GM11168 (cell line): Measurements from ENCODE around the gene KIAA1328.

ENCODE experiments used
- in situ Hi-C: fragments of 300-500 bp; cut with MboI; formaldehyde crosslinking; loops from one replicate; pipeline ENCODE4 v1.12.0; 2022; ENCODE audit warnings: low sequenced_read_pairs; ENCODE audit not compliant: unreplicated experiment

The KIAA1328 gene

GRCh38 chr18:37180086-37180485, 351.2 kb downstream of the KIAA1328 start:
- in situ Hi-C loops: no loop called here

DNA sequence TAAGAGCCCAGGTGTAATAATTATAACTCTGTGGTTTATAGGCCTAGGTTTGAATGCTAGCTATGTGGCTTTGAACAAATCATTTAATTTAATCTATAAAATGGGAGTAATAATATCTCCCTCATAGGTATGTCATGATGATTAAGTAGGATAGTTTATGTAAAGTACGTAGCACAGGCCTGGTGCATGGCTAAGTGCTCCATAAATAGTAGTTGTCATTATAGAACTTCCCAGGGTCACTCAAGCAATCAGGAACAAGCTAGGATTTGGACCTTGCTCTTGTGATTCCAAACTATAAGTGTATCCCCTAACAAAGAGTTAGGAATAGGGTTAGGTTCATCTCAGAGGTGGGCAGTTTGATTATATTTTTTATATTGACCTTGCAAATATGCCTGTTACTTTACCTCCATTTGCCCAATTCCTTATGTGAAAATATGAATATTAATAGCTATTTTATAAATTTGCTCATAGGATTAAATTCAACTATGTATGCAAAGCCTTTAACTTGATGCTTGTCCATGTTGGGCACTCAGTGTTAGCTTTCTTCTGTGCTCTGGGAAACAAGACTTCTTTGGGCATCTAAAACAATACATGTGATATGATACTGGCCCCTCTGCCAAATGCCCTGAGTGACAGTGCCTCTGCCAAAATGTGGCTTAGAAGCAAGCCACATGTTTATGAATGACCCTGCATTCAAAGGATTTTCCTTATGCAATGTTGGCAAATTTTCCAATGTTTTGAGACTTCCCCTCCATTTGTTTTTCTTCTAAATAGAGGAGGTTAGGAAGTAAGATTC, 353.6 kb downstream of the KIAA1328 start:
- in situ Hi-C loops: no loop called here

DNA sequence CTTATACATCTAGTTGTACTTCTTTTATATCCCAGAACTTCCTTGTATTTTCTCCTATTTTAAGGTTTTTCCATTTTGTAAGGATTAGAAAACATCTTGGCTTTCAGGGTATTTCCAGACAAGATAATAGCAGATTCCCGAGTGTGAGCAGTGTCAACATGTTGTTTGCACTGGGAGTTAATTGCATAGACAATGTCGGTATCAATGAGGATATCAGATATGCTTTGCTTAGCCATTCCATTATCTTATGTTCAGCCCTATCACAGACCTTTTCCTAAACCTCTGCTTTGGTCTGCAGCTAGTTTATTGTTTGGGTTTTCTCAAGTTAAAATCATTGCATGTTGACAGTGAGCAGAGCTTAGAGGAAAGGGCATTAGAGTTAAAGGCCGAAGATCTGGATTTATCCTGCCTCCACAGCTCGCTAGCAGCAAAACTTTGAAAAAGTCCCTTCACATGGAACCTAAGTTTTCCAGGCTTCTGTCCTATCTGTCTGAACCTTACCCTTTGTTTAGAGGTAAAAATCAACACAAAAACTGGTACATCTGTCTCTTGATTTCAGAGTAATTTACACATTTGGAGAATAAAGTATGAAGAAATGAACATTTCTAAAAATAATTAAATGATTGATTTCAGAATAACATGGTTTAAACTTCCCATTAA, 355.4 kb downstream of the KIAA1328 start:
- in situ Hi-C loops: no loop called here

- in situ Hi-C loops: no loop called here
These were observed 359.3 kb downstream of the KIAA1328 start for GRCh38 chr18:37188016-37188791.

DNA sequence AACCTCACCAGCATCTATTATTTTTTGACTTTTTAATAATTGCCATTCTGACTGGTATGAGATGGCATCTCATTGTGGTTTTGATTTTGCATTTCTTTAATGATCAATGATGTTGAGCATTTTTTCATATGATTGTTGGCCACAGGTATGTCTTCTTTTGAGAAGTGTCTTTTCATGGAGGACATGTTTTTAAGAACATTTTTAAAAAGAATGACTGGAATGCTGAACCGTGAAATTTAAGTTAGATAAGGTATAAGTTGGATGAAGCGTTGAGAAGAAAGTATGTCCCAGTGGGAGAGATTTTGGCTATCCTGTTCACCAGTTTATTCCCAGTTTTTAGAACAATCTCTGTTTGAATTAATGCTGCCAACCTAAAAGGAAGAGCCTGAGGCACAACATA, 370.8 kb downstream of the KIAA1328 start:
- in situ Hi-C loops: no loop called here

- in situ Hi-C loops: no loop called here
These were observed 378.4 kb downstream of the KIAA1328 start for GRCh38 chr18:37207343-37207742.

GRCh38 chr18:37210781-37211180, 381.9 kb downstream of the KIAA1328 start:
- in situ Hi-C loops: no loop called here

GRCh38 chr18:37218022-37218590, 389.2 kb downstream of the KIAA1328 start:
- in situ Hi-C loops: no loop called here

DNA sequence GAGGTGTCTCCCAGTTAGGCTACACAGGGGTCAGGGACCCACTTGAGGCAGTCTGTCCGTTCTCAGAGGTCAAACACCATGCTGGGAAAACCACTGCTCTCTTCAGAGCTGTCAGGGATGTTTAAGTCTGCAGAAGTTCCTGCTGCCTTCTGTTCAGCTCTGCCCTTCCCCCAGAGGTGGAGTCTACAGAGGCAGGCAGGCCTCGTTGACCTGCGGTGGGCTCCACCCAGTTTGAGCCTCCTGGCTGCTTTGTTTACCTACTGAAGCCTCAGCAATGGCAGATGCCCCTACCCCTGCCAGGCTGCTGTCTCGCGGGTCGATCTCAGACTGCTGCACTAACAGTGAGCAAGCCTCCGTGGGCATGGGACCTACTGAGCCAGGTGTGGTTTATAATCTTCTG, 390.3 kb downstream of the KIAA1328 start:
- in situ Hi-C loops: no loop called here

DNA sequence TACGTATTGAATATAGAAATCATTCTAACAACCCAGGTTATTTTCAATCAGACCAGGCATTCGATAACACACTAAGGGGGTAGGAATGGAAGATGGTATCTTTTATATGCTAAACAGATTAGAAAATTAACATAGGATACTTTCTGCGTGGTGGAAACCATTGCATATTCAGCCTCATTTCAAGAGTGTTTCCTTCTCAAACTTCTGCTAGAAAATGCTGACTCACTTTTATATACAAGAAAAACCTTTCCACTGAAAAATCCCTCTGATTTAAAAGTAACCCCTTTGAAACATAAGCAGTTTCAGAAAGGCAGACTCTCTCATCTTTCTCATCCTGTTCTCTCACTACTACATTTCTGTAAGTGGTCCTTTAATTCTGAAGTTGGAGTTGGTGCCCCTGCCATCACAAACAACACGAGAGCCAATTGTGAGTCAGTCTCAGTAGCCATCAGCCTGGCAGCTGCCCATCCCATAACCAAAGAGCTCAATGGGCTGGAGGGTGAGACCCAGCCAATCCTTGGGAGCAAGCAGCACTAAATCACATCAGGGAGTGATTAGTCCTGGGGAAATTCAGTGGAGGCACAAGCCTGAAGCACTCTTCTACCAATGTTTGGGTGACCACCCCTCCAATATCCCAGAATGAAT, 393.5 kb downstream of the KIAA1328 start:
- in situ Hi-C loops: no loop called here

GRCh38 chr18:37222999-37223378, 394.1 kb downstream of the KIAA1328 start:
- in situ Hi-C loops: no loop called here

GRCh38 chr18:37225279-37225678, 396.4 kb downstream of the KIAA1328 start:
- in situ Hi-C loops: no loop called here

- in situ Hi-C loops: no loop called here
These were observed 401.8 kb downstream of the KIAA1328 start for GRCh38 chr18:37230768-37231167.

- in situ Hi-C loops: no loop called here
These were observed 402.3 kb downstream of the KIAA1328 start for GRCh38 chr18:37231251-37231650.

GRCh38 chr18:37235583-37235982, 406.7 kb downstream of the KIAA1328 start:
- in situ Hi-C loops: no loop called here

GRCh38 chr18:37238282-37239108, 409.6 kb downstream of the KIAA1328 start:
- in situ Hi-C loops: no loop called here

GRCh38 chr18:37242091-37242490, 413.2 kb downstream of the KIAA1328 start:
- in situ Hi-C loops: no loop called here

GRCh38 chr18:37242826-37243560, 414.1 kb downstream of the KIAA1328 start:
- in situ Hi-C loops: no loop called here

GRCh38 chr18:37243741-37244140, 414.8 kb downstream of the KIAA1328 start:
- in situ Hi-C loops: no loop called here
